HS-27A (cell line): Measurements from ENCODE around the gene KCNQ2.

Experiments used
- DNase-seq: peaks from one replicate; pipeline ENCODE4 v3.0.0-alpha.2; 2012; ENCODE audit warnings: low read depth, missing footprints

The KCNQ2 gene

DNA sequence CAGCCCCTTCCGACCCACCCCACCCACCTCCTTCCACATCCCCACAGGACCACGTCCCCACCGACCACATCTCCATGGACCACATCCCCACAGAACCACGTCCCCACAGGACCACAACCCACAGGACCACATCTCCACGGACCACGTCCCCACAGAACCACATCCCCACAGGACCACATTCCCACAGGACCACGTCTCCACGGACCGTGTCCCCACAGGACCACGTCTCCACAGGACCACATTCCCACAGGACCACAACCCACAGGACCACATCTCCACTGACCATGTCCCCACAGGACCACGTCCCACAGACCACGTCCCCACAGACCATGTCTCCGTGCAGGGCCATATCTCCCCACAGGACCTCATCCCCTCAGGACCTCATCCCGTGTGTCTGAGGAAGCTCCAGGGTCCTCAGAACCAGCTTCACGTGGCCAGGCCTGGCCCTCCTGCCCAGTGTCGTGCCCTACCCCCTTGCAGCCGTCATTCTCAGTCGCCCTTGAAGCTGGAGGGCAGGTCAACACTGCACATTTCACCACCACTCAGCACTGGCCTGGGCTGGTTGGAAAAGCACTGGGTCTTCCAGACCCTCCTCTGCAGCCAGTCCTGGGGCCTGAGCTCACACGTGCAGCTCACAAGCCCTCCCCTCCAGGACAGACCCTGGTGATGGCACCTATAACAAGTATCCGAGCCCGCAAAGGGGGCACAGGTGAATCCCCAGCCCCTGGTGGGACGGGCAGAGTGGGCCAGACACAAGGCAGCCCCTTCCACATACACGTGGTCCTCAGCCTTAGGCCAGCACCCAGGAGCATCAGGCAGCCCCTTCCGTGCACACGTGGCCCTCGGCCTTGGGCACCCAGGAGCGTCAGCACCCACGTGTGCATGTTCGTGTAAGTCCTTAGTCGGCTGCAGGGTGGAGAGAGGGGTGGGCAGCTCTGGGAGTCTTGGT is 115.2 kb downstream of the KCNQ2 start:
- no peak for DNase-seq

DNA sequence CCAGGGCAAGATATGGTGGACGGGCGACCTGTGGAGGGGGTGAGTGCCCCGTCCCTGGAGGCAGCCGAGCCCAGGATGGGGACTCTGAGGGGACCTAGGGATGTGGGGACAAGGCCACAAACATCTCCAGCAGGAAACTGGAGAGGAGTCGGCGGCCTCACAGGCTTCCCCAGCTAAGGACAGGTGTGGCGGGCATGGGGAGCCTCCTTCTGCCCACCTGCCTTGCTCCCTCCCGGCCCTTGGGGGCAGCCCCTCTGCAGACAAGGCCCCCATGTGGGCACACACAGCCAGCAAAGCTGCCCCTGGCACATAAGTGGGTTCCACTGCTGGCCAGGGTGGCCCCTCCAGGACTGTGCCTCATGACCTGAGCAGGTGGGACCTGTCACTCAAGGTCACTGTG is 115.9 kb downstream of the KCNQ2 start:
- DNase-seq = no peak

DNA sequence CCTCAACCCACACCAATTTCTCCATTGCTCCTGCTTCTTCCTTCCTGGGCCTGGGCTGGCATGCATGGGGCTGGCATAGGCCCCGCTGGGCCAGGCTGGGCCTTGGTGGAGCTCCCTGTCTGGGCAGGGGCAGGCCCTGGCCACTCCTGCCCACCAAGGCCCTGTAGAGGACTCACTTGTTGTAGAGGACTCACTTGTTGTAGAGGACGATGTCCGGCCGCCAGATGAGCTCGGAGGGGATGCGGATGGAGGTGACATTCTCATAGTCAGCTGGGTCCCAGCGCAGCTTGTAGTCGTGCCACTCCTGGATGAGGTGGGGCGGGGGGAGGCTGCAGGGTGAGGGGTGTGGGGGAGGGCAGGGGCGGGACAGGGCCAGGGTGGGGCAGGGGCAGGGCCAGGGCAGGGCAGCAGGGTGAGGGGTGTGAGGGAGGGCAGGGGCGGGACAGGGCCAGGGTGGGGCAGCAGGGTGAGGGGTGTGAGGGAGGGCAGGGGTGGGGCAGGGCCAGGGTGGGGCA is 116.6 kb downstream of the KCNQ2 start:
- DNase-seq = no peak

DNA sequence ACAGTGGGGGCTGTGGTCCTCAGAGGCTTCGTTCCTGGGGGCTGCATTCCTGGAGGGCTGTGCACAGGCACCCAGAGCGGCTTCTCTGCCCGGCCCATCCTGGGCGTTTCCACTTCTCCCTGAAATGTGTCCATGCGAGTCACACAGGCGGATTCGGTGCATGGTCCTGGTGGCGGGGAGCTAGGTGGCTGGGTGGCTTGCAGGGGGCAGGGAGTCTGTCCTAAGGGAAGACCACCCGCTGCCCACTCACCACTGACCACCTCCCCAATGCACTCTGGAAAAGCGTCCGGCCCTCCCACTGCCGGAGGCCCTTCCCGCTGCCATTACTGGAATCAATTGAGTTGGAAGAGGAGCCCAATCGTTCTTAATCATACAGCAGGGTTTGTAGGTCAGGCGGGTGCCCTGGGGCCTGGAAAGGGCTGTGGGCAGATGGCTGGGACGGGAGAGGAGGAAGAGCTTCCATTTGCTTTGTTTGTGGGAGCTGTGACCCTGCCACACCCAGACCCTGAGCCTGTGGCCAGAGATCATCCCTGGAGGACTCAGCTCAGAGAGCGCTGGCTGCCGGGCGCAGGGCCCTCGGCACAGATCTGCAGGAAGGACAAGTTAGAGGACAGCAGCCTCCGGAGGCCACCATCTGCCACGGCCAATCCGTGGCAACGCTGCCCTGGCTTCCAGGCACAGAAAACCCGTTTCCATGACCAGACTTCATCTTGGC is 117.7 kb downstream of the KCNQ2 start:
- no peak for DNase-seq

DNA sequence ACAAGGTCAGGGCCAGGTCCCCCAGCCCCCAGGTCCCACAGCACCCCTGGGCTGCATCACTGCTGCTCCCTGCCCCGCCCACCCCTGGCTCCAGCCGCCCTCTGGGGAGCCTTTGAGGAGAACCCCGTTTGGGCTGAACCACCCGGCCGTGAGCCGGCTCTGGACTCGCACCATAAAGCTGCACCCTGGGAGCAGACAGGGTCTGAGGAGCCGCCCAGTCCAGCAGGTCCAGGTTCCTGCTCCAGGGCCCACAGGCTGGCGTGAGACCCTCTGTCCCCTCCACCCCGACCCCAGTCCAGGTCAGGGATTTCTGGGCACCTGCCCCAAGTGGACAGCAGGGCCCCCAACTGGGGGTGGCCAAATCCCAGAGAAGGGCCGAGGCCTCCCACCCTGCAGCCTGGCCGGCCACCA is 119.6 kb downstream of the KCNQ2 start:
- DNase-seq = no peak

DNA sequence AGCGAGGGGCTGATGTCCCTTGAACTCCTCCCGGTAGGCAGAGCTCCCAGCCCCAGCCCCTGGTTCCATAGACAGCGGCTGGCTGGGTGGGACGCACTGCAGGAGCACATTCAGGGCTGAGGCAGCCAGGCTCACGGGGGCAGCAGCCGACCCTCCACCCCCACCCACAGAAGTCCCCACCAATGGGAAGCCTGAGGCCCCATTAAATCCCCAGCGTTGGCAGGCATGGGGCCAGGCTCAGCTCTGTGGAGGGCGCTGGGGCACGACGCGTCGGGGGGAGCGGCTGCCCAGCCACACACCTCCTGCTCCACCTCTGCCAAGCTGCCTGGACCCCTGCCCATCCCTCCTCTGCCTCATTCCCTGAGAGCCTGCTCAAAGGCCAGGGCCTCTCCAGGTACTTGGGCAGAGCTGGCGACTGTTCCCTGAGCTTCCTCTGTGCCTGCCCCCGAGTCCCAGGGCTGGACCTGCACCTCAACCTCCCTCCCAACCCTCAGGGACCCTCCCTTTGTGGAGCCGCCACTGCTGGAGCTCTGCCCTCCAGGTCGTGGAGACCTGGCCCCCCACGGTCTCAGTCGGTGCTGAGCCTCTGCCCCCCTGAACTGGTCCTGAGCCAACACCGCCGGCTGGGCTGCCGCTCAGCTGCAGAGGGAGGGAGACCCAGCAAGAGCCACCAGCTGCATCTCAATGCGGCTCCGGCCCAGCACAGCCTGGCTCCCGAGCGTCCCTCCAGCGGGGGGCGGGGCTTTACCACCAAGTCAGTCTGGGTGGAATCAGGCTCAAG is 120.5 kb downstream of the KCNQ2 start:
- DNase-seq = no peak

DNA sequence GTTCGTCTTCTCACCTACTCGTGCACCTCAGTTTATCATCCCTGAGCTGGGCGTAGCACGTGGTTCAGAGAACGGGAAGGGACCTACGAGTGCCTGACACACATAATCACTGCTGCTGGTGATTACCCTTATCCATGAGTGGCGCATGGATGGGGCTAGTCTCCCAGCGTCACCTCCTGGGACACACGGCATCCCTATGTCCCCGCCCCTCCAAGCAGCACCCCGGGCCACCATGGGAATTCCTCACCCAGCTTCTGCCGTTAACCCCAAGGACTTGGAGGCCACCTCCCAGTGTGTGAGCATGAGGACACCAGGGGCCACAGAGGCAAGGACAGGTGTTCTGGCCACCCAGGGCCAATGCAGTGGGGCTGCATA is 121.1 kb downstream of the KCNQ2 start:
- no peak for DNase-seq

DNA sequence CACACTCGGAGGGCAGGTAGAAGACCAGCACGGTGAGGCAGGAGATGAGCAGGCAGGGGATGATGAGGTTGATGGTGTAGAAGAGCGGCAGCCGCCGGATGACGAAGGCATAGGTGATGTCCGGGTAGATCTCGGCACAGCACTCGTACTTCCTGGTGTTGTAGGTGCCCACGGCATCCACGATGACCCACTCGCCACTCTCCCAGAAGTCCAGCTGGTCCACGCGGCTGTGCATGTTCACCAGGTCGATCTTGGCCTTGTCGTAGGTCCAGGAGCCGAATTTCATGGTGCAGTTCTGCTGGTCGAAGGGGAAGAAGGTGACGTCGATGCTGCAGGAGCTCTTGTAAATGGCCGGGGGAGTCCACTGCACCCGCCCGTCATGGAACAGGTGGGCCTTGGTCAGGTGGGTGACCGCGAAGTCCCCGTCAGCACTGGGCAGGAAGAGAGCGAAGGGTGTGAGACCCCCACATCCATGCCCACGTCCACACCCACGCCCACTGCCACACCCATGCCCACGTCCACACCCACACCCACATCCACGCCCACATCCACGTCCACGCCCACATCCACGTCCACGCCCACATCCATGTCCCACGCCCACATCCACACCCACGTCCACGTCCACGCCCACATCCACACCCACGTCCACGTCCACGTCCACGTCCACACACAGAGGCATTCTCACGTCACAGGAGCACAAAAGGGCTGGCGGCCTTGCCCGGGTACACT is 121.7 kb downstream of the KCNQ2 start:
- DNase-seq = no peak
